IMR-90 (cell line): Measurements from ENCODE around the gene ARX.

Experiments
- CEBPB ChIP-seq: IDR thresholded peaks from 2 replicates; pipeline ENCODE4 v1.6.1; 2012; ENCODE audit warnings: low read depth, low read length, improper control_type of control experiment
- MAZ ChIP-seq: IDR thresholded peaks from 2 replicates; pipeline ENCODE4 v1.6.1; 2012; ENCODE audit warnings: low read depth, mild to moderate bottlenecking, low read length, improper control_type of control experiment, moderate library complexity, borderline replicate concordance
- POLR2A ChIP-seq: IDR thresholded peaks from 2 replicates; pipeline ENCODE4 v1.6.1; 2012; ENCODE audit warnings: mild to moderate bottlenecking, low read depth, low read length
- RAD21 ChIP-seq: IDR thresholded peaks from 2 replicates; pipeline ENCODE4 v1.6.1; 2012; ENCODE audit warnings: low read length, improper control_type of control experiment
- RCOR1 ChIP-seq: IDR thresholded peaks from 2 replicates; pipeline ENCODE4 v1.6.1; 2012; ENCODE audit warnings: mild to moderate bottlenecking, low read length, improper control_type of control experiment; ENCODE audit not compliant: insufficient replicate concordance
- TF ChIP-seq, protein P1 (sequence below): conservative IDR thresholded peaks from 2 replicates; pipeline ENCODE4 v1.5.1; 2012; ENCODE audit warnings: mild to moderate bottlenecking, low read depth, low read length, improper control_type of control experiment
- TF ChIP-seq, protein P2 (sequence below): fragments of 150-350 bp; IDR thresholded peaks from 2 replicates; pipeline ENCODE4 v1.6.1; 2017; ENCODE audit warnings: mild to moderate bottlenecking, antibody characterized with exemption, low read length, low read depth

DNA sequence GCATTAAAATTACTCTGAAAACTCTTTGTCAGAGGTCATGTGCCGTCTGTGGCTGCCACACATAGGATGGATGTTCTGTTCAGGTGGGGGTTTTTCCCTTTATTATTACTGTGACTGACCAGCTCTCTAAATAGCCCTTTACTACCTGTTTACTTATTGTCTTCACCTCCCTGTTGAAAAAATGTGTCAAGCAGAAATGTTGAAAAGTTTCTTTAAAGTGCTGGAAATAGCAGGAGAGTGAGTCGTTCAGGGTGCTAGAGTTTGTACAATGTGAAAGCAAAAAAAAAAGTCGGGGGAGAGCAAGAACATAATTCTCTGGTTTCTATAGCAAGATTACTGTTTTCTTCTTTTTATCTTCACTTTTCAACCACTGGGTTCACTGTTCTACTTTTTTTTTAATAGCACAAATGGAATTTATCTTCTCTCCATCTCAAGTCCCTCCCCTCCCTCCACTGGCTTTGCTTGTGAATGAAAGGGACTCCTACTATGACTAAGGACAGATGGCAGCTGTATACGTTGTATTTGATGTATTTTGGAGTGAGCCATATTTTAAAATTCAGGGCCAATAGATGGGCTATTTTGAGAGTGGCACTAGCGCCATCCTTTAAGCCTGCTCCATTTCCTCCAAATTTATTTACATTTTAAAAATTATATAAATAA, 33.3 kb downstream of the ARX start:
- TF ChIP-seq, protein P1, sequence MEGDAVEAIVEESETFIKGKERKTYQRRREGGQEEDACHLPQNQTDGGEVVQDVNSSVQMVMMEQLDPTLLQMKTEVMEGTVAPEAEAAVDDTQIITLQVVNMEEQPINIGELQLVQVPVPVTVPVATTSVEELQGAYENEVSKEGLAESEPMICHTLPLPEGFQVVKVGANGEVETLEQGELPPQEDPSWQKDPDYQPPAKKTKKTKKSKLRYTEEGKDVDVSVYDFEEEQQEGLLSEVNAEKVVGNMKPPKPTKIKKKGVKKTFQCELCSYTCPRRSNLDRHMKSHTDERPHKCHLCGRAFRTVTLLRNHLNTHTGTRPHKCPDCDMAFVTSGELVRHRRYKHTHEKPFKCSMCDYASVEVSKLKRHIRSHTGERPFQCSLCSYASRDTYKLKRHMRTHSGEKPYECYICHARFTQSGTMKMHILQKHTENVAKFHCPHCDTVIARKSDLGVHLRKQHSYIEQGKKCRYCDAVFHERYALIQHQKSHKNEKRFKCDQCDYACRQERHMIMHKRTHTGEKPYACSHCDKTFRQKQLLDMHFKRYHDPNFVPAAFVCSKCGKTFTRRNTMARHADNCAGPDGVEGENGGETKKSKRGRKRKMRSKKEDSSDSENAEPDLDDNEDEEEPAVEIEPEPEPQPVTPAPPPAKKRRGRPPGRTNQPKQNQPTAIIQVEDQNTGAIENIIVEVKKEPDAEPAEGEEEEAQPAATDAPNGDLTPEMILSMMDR: no peak
- TF ChIP-seq POLR2A: no peak
- no peak for TF ChIP-seq CEBPB
- TF ChIP-seq RCOR1: no peak
- TF ChIP-seq RAD21: no peak
- no peak for TF ChIP-seq MAZ
- TF ChIP-seq, protein P2, sequence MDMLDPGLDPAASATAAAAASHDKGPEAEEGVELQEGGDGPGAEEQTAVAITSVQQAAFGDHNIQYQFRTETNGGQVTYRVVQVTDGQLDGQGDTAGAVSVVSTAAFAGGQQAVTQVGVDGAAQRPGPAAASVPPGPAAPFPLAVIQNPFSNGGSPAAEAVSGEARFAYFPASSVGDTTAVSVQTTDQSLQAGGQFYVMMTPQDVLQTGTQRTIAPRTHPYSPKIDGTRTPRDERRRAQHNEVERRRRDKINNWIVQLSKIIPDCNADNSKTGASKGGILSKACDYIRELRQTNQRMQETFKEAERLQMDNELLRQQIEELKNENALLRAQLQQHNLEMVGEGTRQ: no peak
